AG04450 (cell line): ENCODE data around the gene SALL2. TPM values are rescaled to one million over a fixed set of nuclear protein-coding genes. Genes with fewer than 3 reads are reported as not detected.

Source experiments
- CTCF ChIA-PET: fragments of 300-600, 350-600 bp; formaldehyde crosslinking; extraction: SDS; loops from one replicate; lab custom pipeline; 2022; ENCODE audit warnings: antibody characterized with exemption, inconsistent platforms; lab: Charles Lee
- POLR2A ChIA-PET: fragments of 350-600 bp; formaldehyde crosslinking; extraction: SDS; loops from one replicate; lab custom pipeline; 2021; ENCODE audit warnings: antibody characterized with exemption, inconsistent platforms; lab: Yijun Ruan, JAX
- DNase-seq: peaks from one replicate; pipeline ENCODE4 v3.0.0-alpha.2; 2011; ENCODE audit warnings: low read depth, low spot score
- H3K27ac ChIP-seq: one replicate; pipeline ENCODE4 v1.5.1; 2012; ENCODE audit warnings: low read depth, low read length, control low read depth
- H3K27me3 ChIP-seq: one replicate; pipeline ENCODE4 v1.6.0; 2012; ENCODE audit warnings: low read length; ENCODE audit not compliant: control insufficient read depth, insufficient read depth
- H3K4me3 ChIP-seq: 2 replicates; pipeline ENCODE4 v1.5.1; 2011; ENCODE audit warnings: mild to moderate bottlenecking, low read depth, low read length, control low read depth
- H3K9me3 ChIP-seq: 2 replicates; pipeline ENCODE4 v1.5.1; 2012; ENCODE audit warnings: low read length; ENCODE audit not compliant: control insufficient read depth, insufficient read depth
- polyA plus RNA-seq: library from polyadenylated mRNA; depleted of rRNA; stranded (reverse); fragments of >200 nt; gene quantifications from 2 replicates; pipeline ENCODE4 v1.2.3, GENCODE V29; 2011
- TF ChIP-seq, protein P1 (sequence below): IDR thresholded peaks from 2 replicates; pipeline ENCODE4 v1.5.1; 2011; ENCODE audit warnings: low read depth, low read length, control low read depth, inconsistent platforms

The SALL2 gene
- polyA plus RNA-seq, 1 experiment = 15.0 TPM

DNA sequence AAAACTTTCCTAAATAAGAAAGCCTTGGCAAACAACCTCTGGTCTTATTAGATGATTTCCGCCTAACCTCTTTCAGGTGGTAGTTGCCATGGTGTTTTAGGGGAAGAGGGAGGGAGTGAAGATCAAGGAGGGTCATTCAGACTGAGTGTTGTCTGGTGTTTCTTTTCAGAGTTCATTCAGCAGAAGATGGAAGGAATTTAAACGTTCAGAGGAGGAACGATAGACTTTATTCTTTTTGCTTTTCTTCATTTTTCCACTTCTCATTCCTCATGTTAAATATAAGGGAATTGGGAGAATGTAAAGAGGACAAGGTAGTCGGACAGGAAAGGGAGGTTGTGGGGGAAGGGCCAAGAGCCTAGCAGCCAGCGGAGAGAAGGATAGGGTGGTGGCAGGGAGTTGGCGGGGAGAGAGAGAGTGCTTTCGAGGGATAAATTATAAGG lies 17.4 kb upstream of the SALL2 start:
- TF ChIP-seq, protein P1, sequence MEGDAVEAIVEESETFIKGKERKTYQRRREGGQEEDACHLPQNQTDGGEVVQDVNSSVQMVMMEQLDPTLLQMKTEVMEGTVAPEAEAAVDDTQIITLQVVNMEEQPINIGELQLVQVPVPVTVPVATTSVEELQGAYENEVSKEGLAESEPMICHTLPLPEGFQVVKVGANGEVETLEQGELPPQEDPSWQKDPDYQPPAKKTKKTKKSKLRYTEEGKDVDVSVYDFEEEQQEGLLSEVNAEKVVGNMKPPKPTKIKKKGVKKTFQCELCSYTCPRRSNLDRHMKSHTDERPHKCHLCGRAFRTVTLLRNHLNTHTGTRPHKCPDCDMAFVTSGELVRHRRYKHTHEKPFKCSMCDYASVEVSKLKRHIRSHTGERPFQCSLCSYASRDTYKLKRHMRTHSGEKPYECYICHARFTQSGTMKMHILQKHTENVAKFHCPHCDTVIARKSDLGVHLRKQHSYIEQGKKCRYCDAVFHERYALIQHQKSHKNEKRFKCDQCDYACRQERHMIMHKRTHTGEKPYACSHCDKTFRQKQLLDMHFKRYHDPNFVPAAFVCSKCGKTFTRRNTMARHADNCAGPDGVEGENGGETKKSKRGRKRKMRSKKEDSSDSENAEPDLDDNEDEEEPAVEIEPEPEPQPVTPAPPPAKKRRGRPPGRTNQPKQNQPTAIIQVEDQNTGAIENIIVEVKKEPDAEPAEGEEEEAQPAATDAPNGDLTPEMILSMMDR = no peak
- no peak overlapping the region for H3K4me3 ChIP-seq
- H3K27ac ChIP-seq = no peak overlapping the region
- H3K9me3 ChIP-seq = no peaks in the 10 kb centered on the region
- CTCF ChIA-PET = no interaction called here
- peaks cover 14% of the 10 kb centered on the region for H3K27me3 ChIP-seq
- DNase-seq = no peak
- POLR2A ChIA-PET = no interaction called here

DNA sequence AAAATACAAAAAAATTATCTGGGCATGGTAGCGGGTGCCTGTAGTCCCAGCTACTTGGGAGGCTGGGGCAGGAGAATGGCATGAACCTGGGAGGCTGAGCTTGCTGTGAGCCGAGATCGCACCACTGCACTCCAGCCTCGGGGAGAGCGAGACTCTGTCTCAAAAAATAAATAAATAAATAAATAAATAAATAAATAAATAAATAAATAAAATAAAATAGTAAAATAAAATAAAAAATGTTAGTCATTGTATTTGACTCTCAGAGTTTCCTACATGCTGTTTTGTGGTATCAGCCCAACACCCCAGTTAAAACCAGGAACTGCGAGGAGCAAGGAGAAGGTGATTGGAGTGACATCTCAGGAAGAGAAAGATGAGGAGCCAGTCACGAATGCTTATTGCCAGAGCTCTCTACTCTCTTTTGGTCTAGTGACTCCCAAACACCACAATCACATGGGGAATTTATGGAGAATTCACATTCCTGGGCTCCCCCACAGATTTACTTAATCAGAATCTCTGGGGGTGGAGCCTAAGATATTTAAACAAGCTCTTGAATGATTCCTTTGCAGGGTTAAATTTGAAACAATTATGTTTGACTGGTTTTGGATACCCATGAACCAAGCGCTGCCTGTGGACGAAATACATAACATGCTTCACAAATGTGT lies 15.4 kb upstream of the SALL2 start:
- Histone ChIP-seq H3K27me3 (peaks cover 29% of the 10 kb centered on the region), H3K27ac (no peak overlapping the region), H3K9me3 (no peaks in the 10 kb centered on the region), H3K4me3 (no peak overlapping the region)
- DNase-seq = no peak
- POLR2A ChIA-PET = interaction anchor here (0.5 kb wide), 1 partner anchor 30 kb away, joined by 3 read pairs; no protein-coding TSS in a partner anchor
- TF ChIP-seq, protein P1 = no peak
- CTCF ChIA-PET = interaction anchor here (1.3 kb wide), 1 partner anchor 86 kb away, joined by 3 read pairs; the partner anchor contains the start of gene CHD8

DNA sequence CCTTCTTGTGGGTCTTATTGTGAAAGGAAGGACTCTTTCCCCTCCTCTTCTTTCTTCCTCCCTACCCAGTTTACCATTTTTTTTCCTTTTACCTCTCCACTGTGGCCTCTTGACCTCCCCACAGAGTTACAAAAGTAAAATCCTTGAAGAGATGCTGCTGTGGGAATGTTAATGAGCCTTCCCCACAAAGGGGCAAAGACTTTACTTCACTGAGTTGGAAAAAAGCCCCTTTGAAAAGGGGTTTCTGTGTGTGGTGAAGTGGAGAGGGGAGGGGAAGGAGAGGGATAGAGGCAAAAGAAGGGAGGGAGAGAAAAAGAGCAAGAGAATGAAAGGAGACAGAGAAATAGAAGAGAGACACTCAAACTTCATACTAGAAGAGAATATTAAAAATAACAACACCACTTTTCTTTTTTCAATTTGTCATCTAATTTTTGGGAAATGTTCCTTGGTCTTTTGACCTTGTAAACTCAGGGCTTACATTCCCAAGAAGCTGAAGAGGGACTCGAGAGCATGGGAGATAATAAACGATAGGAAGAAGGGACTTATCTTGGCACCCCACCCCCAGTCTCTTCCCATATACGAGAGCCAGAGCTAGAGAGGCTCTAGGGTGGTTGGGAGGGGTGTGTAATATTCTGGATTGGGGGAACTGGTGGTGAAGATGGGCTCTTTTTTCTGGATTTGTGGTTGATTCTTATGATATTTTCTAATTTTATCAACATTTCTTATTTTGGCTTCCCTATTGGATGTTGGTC lies 13.2 kb upstream of the SALL2 start:
- CTCF ChIA-PET = interaction anchor here (1.0 kb wide), 1 partner anchor 62 kb away, joined by 3 read pairs; the partner anchor contains the start of genes RAB2B and TOX4
- no peak overlapping the region for H3K4me3 ChIP-seq
- TF ChIP-seq, protein P1 = no peak
- H3K27ac ChIP-seq = no peak overlapping the region
- no peaks in the 10 kb centered on the region for H3K9me3 ChIP-seq
- H3K27me3 ChIP-seq = peaks cover 49% of the 10 kb centered on the region
- DNase-seq = no peak
- POLR2A ChIA-PET = no interaction called here

GRCh38 chr14:21537090-21537424 lies 10.9 kb upstream of the SALL2 start:
- DNase-seq = no peak
- no peaks in the 10 kb centered on the region for H3K9me3 ChIP-seq
- no peak overlapping the region for H3K27ac ChIP-seq
- H3K27me3 ChIP-seq = peaks cover 53% of the 10 kb centered on the region
- no peak overlapping the region; the same call in 1 of the 2 replicates for H3K4me3 ChIP-seq
- ChIA-PET POLR2A (no interaction called here), CTCF (no interaction called here)
- TF ChIP-seq, protein P1 = no peak
